ENCODE results near the gene SCN1A. TPM values are rescaled to one million over a fixed set of nuclear protein-coding genes. Genes with fewer than 3 reads are reported as not detected.
"Not testable (repeated sequence)": the region's sequence is repeated elsewhere in the genome, so short reads cannot be mapped to it uniquely, and the experiment has no call there.

The SCN1A gene
- total and polyA plus RNA-seq, 7 donors: under 0.01 to 0.36 (median 0.14) TPM; not detected in 2

DNA sequence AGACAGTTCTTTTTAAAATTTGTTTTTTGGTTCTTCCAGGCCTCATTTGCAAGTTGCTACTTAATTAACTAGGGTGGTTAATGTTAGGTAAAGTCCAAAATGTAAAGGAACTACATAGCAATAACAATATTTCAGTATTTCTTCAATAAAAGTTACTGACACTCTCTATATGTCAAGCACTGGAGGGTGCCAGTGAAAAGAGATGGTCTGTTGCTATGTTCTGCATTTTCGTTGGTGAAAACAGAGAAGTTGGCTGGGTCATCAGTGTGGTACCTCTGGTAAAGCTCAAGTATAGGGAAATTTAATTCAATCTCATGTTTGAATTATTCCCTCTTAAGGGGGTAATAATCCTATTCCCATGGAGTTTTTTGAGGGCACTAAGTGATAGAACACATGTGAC, 16.3 kb upstream of the SCN1A start:
- 40 to 77% methylated on average over 1 of the region's 1 CpG for WGBS, 2 donors
- intact Hi-C loops (cut with DNase I): no loop called here
- TF ChIP-seq POLR2AphosphoS5 (IDR thresholded peaks at IDR 0.05): no peak
- no peak for TF ChIP-seq EP300 (IDR thresholded peaks at IDR 0.05)
- no peak for TF ChIP-seq POLR2A (IDR thresholded peaks at IDR 0.05)
- TF ChIP-seq, protein P1, sequence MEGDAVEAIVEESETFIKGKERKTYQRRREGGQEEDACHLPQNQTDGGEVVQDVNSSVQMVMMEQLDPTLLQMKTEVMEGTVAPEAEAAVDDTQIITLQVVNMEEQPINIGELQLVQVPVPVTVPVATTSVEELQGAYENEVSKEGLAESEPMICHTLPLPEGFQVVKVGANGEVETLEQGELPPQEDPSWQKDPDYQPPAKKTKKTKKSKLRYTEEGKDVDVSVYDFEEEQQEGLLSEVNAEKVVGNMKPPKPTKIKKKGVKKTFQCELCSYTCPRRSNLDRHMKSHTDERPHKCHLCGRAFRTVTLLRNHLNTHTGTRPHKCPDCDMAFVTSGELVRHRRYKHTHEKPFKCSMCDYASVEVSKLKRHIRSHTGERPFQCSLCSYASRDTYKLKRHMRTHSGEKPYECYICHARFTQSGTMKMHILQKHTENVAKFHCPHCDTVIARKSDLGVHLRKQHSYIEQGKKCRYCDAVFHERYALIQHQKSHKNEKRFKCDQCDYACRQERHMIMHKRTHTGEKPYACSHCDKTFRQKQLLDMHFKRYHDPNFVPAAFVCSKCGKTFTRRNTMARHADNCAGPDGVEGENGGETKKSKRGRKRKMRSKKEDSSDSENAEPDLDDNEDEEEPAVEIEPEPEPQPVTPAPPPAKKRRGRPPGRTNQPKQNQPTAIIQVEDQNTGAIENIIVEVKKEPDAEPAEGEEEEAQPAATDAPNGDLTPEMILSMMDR (IDR thresholded peaks at IDR 0.05): no peak
- no peak for DNase-seq
- H3K36me3 ChIP-seq: no peaks in the 10 kb centered on the region
- H3K4me3 ChIP-seq: no peak overlapping the region
- no peaks in the 10 kb centered on the region for H3K9me3 ChIP-seq
- H3K4me1 ChIP-seq: no peaks in the 10 kb centered on the region
- no peak overlapping the region for H3K27ac ChIP-seq
- no peaks in the 10 kb centered on the region for H3K27me3 ChIP-seq

- H3K4me1 ChIP-seq: no peaks in the 10 kb centered on the region
- intact Hi-C loops (cut with DNase I): no loop called here
- H3K27me3 ChIP-seq: no peaks in the 10 kb centered on the region
- 56 to 76% methylated on average over 2 of the region's 2 CpGs for WGBS, 2 donors
- DNase-seq: no peak
- no peak overlapping the region for H3K4me3 ChIP-seq
- H3K36me3 ChIP-seq: no peaks in the 10 kb centered on the region
- no peak overlapping the region for H3K27ac ChIP-seq
- no peaks in the 10 kb centered on the region for H3K9me3 ChIP-seq
- TF ChIP-seq EP300 (IDR thresholded peaks at IDR 0.05) (no peak), POLR2AphosphoS5 (IDR thresholded peaks at IDR 0.05) (no peak), POLR2A (IDR thresholded peaks at IDR 0.05) (no peak)
- TF ChIP-seq, protein P1 (IDR thresholded peaks at IDR 0.05): no peak
These were observed 13.1 kb upstream of the SCN1A start for GRCh38 chr2:166140932-166141331.

DNA sequence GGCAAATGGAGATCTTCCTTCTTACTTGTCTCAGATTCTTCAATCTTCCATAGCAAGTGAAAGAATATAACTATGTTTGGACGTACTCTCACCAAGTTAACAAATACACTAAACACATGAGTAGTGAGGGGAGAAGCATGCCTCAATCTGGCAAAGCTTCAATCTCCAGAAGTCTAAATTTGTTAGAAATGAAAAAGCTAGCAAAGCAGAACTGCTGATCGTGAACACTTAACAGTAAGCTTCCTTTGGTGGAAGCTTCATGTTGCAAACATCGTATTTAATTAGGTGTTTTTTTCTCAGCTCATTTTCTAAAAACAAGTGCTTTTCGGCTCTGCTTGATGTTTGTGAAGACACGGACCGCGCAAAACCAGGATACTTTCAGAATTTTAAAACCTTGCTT, 12.7 kb upstream of the SCN1A start:
- 57 to 80% methylated on average over 7 of the region's 7 CpGs for WGBS, 2 donors
- Histone ChIP-seq H3K4me3 (no peak overlapping the region), H3K27ac (no peak overlapping the region), H3K36me3 (no peaks in the 10 kb centered on the region), H3K4me1 (no peaks in the 10 kb centered on the region), H3K9me3 (no peaks in the 10 kb centered on the region), H3K27me3 (no peaks in the 10 kb centered on the region)
- DNase-seq: no peak
- TF ChIP-seq POLR2AphosphoS5 (IDR thresholded peaks at IDR 0.05) (no peak), POLR2A (IDR thresholded peaks at IDR 0.05) (no peak), EP300 (IDR thresholded peaks at IDR 0.05) (no peak)
- TF ChIP-seq, protein P1 (IDR thresholded peaks at IDR 0.05): no peak
- intact Hi-C loops (cut with DNase I): no loop called here

GRCh38 chr2:166139479-166139878, 11.7 kb upstream of the SCN1A start:
- DNase-seq; H3K36me3 ChIP-seq; H3K9me3 ChIP-seq; intact Hi-C loops (cut with DNase I); H3K27ac ChIP-seq; H3K27me3 ChIP-seq; H3K4me3 ChIP-seq; H3K4me1 ChIP-seq: not testable (repeated sequence)
- 50 to 71% methylated on average over 3 of the region's 3 CpGs for WGBS, 2 donors

- TF ChIP-seq POLR2AphosphoS5 (IDR thresholded peaks at IDR 0.05) (no peak), POLR2A (IDR thresholded peaks at IDR 0.05) (no peak), EP300 (IDR thresholded peaks at IDR 0.05) (no peak)
- TF ChIP-seq, protein P1 (IDR thresholded peaks at IDR 0.05): no peak
- H3K27ac ChIP-seq: no peak overlapping the region
- WGBS, 2 donors: 90% methylated on average over 1 of the region's 1 CpG
- intact Hi-C loops (cut with DNase I): no loop called here
- H3K4me1 ChIP-seq: no peaks in the 10 kb centered on the region
- no peak for DNase-seq
- H3K9me3 ChIP-seq: no peaks in the 10 kb centered on the region
- H3K4me3 ChIP-seq: no peak overlapping the region
- no peaks in the 10 kb centered on the region for H3K36me3 ChIP-seq
- no peaks in the 10 kb centered on the region for H3K27me3 ChIP-seq
These were observed 10.8 kb upstream of the SCN1A start for GRCh38 chr2:166138667-166139066.

All from sigmoid colon (tissue), 7 donors.